ENCODE measurements around the gene FCN2. TPM values are rescaled to one million over a fixed set of nuclear protein-coding genes. Genes with fewer than 3 reads are reported as not detected.
"Not testable (repeated sequence)": the region's sequence is repeated elsewhere in the genome, so short reads cannot be mapped to it uniquely, and the experiment has no call there.

FCN2 gene
- polyA plus RNA-seq, 2 of the 4 experiments (the other 2 are of a cell fraction): not detected

DNA sequence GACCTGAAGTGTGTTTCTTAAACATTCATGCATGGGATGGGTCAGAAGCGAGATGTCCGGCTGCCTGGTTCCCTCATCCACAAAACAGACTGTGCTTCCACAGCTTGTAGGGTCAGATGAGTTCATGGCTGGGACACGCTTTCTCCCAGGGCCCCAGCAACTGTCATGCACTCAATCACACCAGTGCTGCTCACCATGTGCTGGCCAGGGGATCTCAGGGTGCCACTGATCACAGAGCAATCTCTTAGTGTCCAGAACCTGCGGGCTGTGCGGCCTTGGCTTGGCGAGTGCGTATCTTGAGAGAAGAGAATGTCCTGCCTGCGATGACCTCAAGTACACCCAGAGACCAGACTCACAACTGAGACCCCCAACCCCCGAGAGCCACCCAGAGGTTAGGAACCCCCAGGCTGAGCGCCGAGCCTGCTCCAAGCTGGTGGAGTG, 26.0 kb upstream of the FCN2 start:
- ATAC-seq (no peak), DNase-seq (ENCODE audit: low read depth in 1 of 2, low spot score in 1 of 2) (no peak), FAIRE-seq (no peak)
- H3K4me2 ChIP-seq: no peak overlapping the region
- WGBS (ENCODE audit: missing lambda C conversion rate): 67% methylated on average over 10 of the region's 11 CpGs
- peaks cover 18% of the 10 kb centered on the region for H3K9me3 ChIP-seq
- no peak overlapping the region for H3K4me3 ChIP-seq
- H3K27ac ChIP-seq: no peak overlapping the region
- TF ChIP-seq EHMT2 (IDR thresholded peaks at IDR 0.05; ENCODE audit: low read depth) (no peak), KDM5A (IDR thresholded peaks at IDR 0.05) (no peak), HOXA7 (CRISPR knock-in tag; IDR thresholded peaks at IDR 0.05) (no peak), MAFK (IDR thresholded peaks at IDR 0.05; ENCODE audit: partially characterized antibody) (no peak), EP300 (IDR thresholded peaks at IDR 0.05) (no peak), SMC3 (IDR thresholded peaks at IDR 0.05) (no peak), PHF8 (IDR thresholded peaks at IDR 0.05; ENCODE audit: borderline replicate concordance, low read depth) (no peak), CBX8 (IDR thresholded peaks at IDR 0.05) (no peak), HOXB13 (CRISPR knock-in tag; IDR thresholded peaks at IDR 0.05; ENCODE audit: low read depth) (no peak)
- TF ChIP-seq, protein P1, sequence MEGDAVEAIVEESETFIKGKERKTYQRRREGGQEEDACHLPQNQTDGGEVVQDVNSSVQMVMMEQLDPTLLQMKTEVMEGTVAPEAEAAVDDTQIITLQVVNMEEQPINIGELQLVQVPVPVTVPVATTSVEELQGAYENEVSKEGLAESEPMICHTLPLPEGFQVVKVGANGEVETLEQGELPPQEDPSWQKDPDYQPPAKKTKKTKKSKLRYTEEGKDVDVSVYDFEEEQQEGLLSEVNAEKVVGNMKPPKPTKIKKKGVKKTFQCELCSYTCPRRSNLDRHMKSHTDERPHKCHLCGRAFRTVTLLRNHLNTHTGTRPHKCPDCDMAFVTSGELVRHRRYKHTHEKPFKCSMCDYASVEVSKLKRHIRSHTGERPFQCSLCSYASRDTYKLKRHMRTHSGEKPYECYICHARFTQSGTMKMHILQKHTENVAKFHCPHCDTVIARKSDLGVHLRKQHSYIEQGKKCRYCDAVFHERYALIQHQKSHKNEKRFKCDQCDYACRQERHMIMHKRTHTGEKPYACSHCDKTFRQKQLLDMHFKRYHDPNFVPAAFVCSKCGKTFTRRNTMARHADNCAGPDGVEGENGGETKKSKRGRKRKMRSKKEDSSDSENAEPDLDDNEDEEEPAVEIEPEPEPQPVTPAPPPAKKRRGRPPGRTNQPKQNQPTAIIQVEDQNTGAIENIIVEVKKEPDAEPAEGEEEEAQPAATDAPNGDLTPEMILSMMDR (IDR thresholded peaks at IDR 0.05): no peak
- TF ChIP-seq, protein P2, sequence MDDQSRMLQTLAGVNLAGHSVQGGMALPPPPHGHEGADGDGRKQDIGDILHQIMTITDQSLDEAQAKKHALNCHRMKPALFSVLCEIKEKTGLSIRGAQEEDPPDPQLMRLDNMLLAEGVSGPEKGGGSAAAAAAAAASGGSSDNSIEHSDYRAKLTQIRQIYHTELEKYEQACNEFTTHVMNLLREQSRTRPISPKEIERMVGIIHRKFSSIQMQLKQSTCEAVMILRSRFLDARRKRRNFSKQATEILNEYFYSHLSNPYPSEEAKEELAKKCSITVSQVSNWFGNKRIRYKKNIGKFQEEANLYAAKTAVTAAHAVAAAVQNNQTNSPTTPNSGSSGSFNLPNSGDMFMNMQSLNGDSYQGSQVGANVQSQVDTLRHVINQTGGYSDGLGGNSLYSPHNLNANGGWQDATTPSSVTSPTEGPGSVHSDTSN (IDR thresholded peaks at IDR 0.05): no peak
- TF ChIP-seq, protein P3, sequence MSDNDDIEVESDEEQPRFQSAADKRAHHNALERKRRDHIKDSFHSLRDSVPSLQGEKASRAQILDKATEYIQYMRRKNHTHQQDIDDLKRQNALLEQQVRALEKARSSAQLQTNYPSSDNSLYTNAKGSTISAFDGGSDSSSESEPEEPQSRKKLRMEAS (IDR thresholded peaks at IDR 0.05): no peak
- CTCF ChIA-PET: interaction anchor here (1.2 to 1.9 kb wide), 2 partner anchors 10 to 17 kb away, joined by 3 to 4 read pairs; no protein-coding TSS in a partner anchor
- H3K4me1 ChIP-seq: peaks cover 11% of the 10 kb centered on the region
- POLR2A ChIA-PET: no interaction called here

DNA sequence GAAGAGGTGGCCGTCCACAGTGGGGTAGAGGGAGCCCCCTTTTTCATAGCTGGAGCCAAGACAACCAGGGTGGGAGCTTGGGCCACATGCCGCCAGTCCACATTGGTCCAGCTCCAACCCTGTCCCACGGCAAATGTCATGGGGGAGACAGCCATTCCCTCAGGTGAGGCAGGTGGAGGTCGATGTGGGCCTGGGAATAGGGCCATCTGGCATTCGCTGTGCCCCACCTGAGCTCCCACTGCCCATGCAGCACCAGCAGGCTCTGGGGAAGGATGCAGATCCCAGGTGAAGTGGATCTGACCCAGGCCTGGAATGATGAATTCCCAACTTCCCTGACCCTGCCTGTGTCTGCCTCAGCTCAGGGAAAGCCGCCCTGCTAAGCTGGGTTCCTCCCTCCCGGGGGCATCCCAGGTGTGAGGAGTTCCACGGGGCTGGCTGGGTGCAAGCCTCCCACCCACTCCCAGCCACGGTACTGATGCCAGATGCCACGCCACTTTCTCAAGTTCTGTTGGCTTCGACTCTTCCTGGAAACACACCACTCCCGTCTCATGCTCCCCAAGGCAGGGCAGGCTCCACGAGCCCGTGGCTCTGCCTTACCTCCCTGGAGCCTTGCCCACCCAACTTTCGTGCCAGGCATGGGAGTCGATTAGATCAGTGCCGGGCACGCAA, 25.2 kb upstream of the FCN2 start:
- H3K4me2 ChIP-seq: no peak overlapping the region
- no peak overlapping the region for H3K4me3 ChIP-seq
- no peak overlapping the region for H3K27ac ChIP-seq
- no peak for FAIRE-seq
- POLR2A ChIA-PET: no interaction called here
- TF ChIP-seq RARB (CRISPR knock-in tag; IDR thresholded peaks at IDR 0.05) (no peak), ZNF302 (CRISPR knock-in tag; IDR thresholded peaks at IDR 0.05) (no peak), HOXB5 (CRISPR knock-in tag; IDR thresholded peaks at IDR 0.05) (no peak)
- TF ChIP-seq, protein P4, sequence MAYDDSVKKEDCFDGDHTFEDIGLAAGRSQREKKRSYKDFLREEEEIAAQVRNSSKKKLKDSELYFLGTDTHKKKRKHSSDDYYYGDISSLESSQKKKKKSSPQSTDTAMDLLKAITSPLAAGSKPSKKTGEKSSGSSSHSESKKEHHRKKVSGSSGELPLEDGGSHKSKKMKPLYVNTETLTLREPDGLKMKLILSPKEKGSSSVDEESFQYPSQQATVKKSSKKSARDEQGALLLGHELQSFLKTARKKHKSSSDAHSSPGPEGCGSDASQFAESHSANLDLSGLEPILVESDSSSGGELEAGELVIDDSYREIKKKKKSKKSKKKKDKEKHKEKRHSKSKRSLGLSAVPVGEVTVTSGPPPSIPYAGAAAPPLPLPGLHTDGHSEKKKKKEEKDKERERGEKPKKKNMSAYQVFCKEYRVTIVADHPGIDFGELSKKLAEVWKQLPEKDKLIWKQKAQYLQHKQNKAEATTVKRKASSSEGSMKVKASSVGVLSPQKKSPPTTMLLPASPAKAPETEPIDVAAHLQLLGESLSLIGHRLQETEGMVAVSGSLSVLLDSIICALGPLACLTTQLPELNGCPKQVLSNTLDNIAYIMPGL (CRISPR knock-in tag; IDR thresholded peaks at IDR 0.05; ENCODE audit: borderline replicate concordance): no peak
- no peak; a peak in 2 of 6 replicates for ATAC-seq
- peaks cover 11% of the 10 kb centered on the region for H3K4me1 ChIP-seq
- CTCF ChIA-PET: interaction anchor here (1.2 to 1.9 kb wide), 3 partner anchors 9 to 45 kb away, joined by 3 to 4 read pairs (median 3); no protein-coding TSS in a partner anchor
- 31% methylated on average over 12 of the region's 18 CpGs for WGBS (ENCODE audit: missing lambda C conversion rate)
- H3K9me3 ChIP-seq: peaks cover 10% of the 10 kb centered on the region
- DNase-seq (ENCODE audit: low read depth in 1 of 2, low spot score in 1 of 2): no peak

DNA sequence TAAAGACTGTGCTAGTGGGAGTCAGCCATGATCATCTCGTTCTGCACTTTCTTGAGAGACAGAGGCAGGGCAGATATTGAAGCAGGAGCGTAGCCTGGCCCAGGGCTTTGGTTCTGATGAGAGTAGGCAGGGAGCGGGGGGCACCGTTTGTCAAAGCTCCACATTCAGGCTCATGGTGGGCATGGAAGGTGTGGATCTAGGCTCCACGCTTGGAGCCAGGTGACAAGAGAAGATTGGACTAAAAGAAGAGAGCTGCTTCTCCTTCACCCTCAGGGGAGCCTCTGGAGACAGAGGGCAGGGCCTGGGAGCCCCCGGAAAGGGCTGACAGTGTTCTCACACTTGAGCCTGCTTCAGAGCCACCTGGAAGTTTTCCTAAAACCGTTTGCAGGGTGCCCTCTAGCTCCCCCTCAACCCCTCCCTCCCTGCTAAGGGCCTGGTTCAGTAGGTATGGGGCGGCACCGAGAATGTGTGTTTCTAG, 24.7 kb upstream of the FCN2 start:
- Histone ChIP-seq H3K4me1 (peaks cover 11% of the 10 kb centered on the region), H3K4me3 (no peak overlapping the region), H3K4me2 (no peak overlapping the region), H3K27ac (no peak overlapping the region), H3K9me3 (peaks cover 6% of the 10 kb centered on the region; the same call in 1 of the 3 replicates)
- CTCF ChIA-PET: interaction anchor here (1.2 to 1.9 kb wide), 3 partner anchors 9 to 44 kb away, joined by 3 to 4 read pairs (median 3); no protein-coding TSS in a partner anchor
- no peak for ATAC-seq
- no peak for DNase-seq (ENCODE audit: low read depth in 1 of 2, low spot score in 1 of 2)
- WGBS (ENCODE audit: missing lambda C conversion rate): 40% methylated on average over 9 of the region's 9 CpGs
- no peak for FAIRE-seq
- TF ChIP-seq, protein P5, sequence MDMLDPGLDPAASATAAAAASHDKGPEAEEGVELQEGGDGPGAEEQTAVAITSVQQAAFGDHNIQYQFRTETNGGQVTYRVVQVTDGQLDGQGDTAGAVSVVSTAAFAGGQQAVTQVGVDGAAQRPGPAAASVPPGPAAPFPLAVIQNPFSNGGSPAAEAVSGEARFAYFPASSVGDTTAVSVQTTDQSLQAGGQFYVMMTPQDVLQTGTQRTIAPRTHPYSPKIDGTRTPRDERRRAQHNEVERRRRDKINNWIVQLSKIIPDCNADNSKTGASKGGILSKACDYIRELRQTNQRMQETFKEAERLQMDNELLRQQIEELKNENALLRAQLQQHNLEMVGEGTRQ (IDR thresholded peaks at IDR 0.05): no peak
- TF ChIP-seq, protein P3 (IDR thresholded peaks at IDR 0.05): no peak
- no peak for TF ChIP-seq NR3C1 (IDR thresholded peaks at IDR 0.05)
- POLR2A ChIA-PET: no interaction called here

DNA sequence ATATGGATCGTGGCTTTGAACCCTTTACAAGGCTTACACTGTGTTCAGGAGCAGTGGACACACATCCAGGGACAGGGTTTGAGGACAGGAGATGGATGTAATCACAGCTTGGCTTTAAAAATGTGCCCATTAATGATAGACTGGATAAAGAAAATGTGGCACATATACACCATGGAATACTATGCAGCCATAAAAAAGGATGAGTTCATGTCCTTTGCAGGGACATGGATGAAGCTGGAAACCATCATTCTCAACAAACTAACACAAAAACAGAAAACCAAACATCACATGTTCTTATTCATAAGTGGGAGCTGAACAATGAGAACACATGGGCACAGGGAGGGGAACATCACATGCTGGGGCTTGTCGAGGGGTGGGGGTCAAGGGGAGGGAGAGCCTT, 23.2 kb upstream of the FCN2 start:
- FAIRE-seq; H3K4me3 ChIP-seq; H3K27ac ChIP-seq; POLR2A ChIA-PET; CTCF ChIA-PET; H3K9me3 ChIP-seq; DNase-seq (ENCODE audit: low read depth in 1 of 2, low spot score in 1 of 2); H3K4me2 ChIP-seq; ATAC-seq: not testable (repeated sequence)
- peaks cover 11% of the 10 kb centered on the region for H3K4me1 ChIP-seq
- WGBS (ENCODE audit: missing lambda C conversion rate): 13% methylated on average over 2 of the region's 2 CpGs

Measured in A549 (cell line).